Fibroblast of skin of left quadriceps (primary cell): ENCODE measurements around the gene TMCO4.

Source experiments
- DNase-seq, 2 experiments: peaks; one replicate each; pipeline ENCODE4 v3.0.0-alpha.2; 2013; ENCODE audit warnings: low read depth in 2 of 2

Gene TMCO4

GRCh38 chr1:19749685-19750084 is 50.0 kb downstream of the TMCO4 start:
- no peak for DNase-seq

- no peak for DNase-seq
These were observed 52.0 kb downstream of the TMCO4 start for GRCh38 chr1:19747761-19748160.

- no peak for DNase-seq
These were observed 54.8 kb downstream of the TMCO4 start for GRCh38 chr1:19744886-19745285.

GRCh38 chr1:19744335-19744743 is 55.4 kb downstream of the TMCO4 start:
- no peak for DNase-seq

- DNase-seq: no peak
These were observed 55.9 kb downstream of the TMCO4 start for GRCh38 chr1:19743793-19744192.

- DNase-seq: no peak
These were observed 56.5 kb downstream of the TMCO4 start for GRCh38 chr1:19743180-19743579.

- DNase-seq: no peak
These were observed 60.1 kb downstream of the TMCO4 start for GRCh38 chr1:19739628-19740027.

GRCh38 chr1:19738669-19739068 is 61.0 kb downstream of the TMCO4 start:
- DNase-seq: no peak

GRCh38 chr1:19738076-19738475 is 61.6 kb downstream of the TMCO4 start:
- DNase-seq: no peak

GRCh38 chr1:19737104-19737825 is 62.5 kb downstream of the TMCO4 start:
- no peak for DNase-seq

- DNase-seq: peak; percentile 69 to 71
These were observed 64.1 kb downstream of the TMCO4 start for GRCh38 chr1:19735440-19736127.

GRCh38 chr1:19734472-19734999 is 65.2 kb downstream of the TMCO4 start:
- no peak for DNase-seq

GRCh38 chr1:19734056-19734455 is 65.7 kb downstream of the TMCO4 start:
- no peak for DNase-seq

GRCh38 chr1:19733615-19734014 is 66.1 kb downstream of the TMCO4 start:
- DNase-seq: no peak

- DNase-seq: no peak
These were observed 68.3 kb downstream of the TMCO4 start for GRCh38 chr1:19731311-19731821.

- DNase-seq: no peak
These were observed 68.9 kb downstream of the TMCO4 start for GRCh38 chr1:19730793-19731192.

GRCh38 chr1:19730232-19730631 is 69.5 kb downstream of the TMCO4 start:
- no peak for DNase-seq

GRCh38 chr1:19728413-19729145 is 71.1 kb downstream of the TMCO4 start:
- no peak for DNase-seq

- no peak for DNase-seq
These were observed 74.1 kb downstream of the TMCO4 start for GRCh38 chr1:19725606-19726005.

- DNase-seq: no peak
These were observed 75.8 kb downstream of the TMCO4 start for GRCh38 chr1:19723874-19724273.

GRCh38 chr1:19720973-19721372 is 78.7 kb downstream of the TMCO4 start:
- DNase-seq: no peak

- DNase-seq: no peak
These were observed 79.5 kb downstream of the TMCO4 start for GRCh38 chr1:19720174-19720573.
